GM12878 (cell line): ENCODE results near the gene ME3. TPM values are rescaled to one million over a fixed set of nuclear protein-coding genes. Genes with fewer than 3 reads are reported as not detected.
A peak's percentile ranks its signal among the peaks of the same experiment; 100 is the strongest.

Experiments used
- CHD4 ChIP-seq: fragments of 200-600 bp; sonication (generic); IDR thresholded peaks from 2 replicates; pipeline ENCODE4 v1.6.1; 2016; ENCODE audit warnings: mild to moderate bottlenecking
- FOS ChIP-seq: IDR thresholded peaks from 3 replicates; pipeline ENCODE4 v1.6.1; 2011; ENCODE audit warnings: borderline replicate concordance; ENCODE audit not compliant: insufficient read length; ENCODE audit errors: extremely low read depth
- MTA2 ChIP-seq: fragments of 450-650 bp; IDR thresholded peaks from 2 replicates; pipeline ENCODE4 v1.6.1; 2016; ENCODE audit warnings: low read depth, mild to moderate bottlenecking, moderate library complexity
- MYB ChIP-seq: fragments of 150-350 bp; IDR thresholded peaks from 2 replicates; pipeline ENCODE4 v1.6.1; 2014; ENCODE audit warnings: mild to moderate bottlenecking, low read depth, low read length, borderline replicate concordance
- RELB ChIP-seq: fragments of 450-650 bp; IDR thresholded peaks from 2 replicates; pipeline ENCODE4 v1.6.1; 2017; ENCODE audit warnings: low read depth, mild to moderate bottlenecking, moderate library complexity
- SMAD1 ChIP-seq: fragments of 450-650 bp; IDR thresholded peaks from 2 replicates; pipeline ENCODE4 v1.6.1; 2018; ENCODE audit warnings: mild to moderate bottlenecking, low read depth; ENCODE audit not compliant: partially characterized antibody
- SP1 ChIP-seq: IDR thresholded peaks from one replicate; pipeline ENCODE4 v1.6.1; 2011; ENCODE audit warnings: low read depth, low read length
- SPI1 ChIP-seq: IDR thresholded peaks from 2 replicates; pipeline ENCODE4 v1.6.1; 2011; ENCODE audit warnings: low read depth, mild to moderate bottlenecking, low read length, moderate library complexity, borderline replicate concordance; ENCODE audit not compliant: insufficient read depth
- SUPT20H ChIP-seq: IDR thresholded peaks from 2 replicates; pipeline ENCODE4 v1.6.1; 2011; ENCODE audit warnings: low read depth, mild to moderate bottlenecking, low read length, moderate library complexity, borderline replicate concordance; ENCODE audit not compliant: control insufficient read depth
- SUZ12 ChIP-seq: fragments of 200-600 bp; sonication (generic); IDR thresholded peaks from one replicate; pipeline ENCODE4 v1.6.1; 2018; ENCODE audit warnings: antibody characterized with exemption, mild to moderate bottlenecking; ENCODE audit not compliant: unreplicated experiment
- YBX1 ChIP-seq: fragments of 450-650 bp; IDR thresholded peaks from 2 replicates; pipeline ENCODE4 v1.6.1; 2016; ENCODE audit warnings: antibody characterized with exemption
- ZNF217 ChIP-seq: fragments of 450-650 bp; IDR thresholded peaks from 2 replicates; pipeline ENCODE4 v1.6.1; 2017; ENCODE audit warnings: antibody characterized with exemption, mild to moderate bottlenecking
- ZZZ3 ChIP-seq: IDR thresholded peaks from 2 replicates; pipeline ENCODE4 v1.6.1; 2011; ENCODE audit warnings: low read depth; ENCODE audit not compliant: control insufficient read depth, insufficient read length
- polyA plus RNA-seq, 11 experiments: library from polyadenylated mRNA; depleted of rRNA in 4 of 11; unstranded in 6 of 11; stranded (reverse) in 5 of 11; fragments of >200 nt; fragmentation: Nextera tagmentation in 4 of 11; fragmentation: Illumina TruSeq in 1 of 11; extraction: Ambion mirVana in 4 of 11; extraction: Trizol in 1 of 11; gene quantifications; 1 replicate in 1 of 11; 2 replicates in 10 of 11; pipeline versions ENCODE4 v1.2.1 to v1.2.3, GENCODE V29; 2011 to 2016; ENCODE audit warnings: inconsistent platforms in 2 of 11, missing spikeins in 2 of 11, low read depth in 1 of 11
- total RNA-seq, 4 experiments: library from RNA; depleted of rRNA in 3 of 4; stranded (reverse); fragments of >200 nt in 3 of 4; fragmentation: Illumina TruSeq in 1 of 4; extraction: Trizol in 1 of 4; gene quantifications; 2 replicates each; pipeline versions ENCODE4 v1.2.1 to v1.2.3, GENCODE V29; 2013 to 2021
- TF ChIP-seq, protein P1 (sequence below): fragments of 450-650 bp; formaldehyde crosslinking; IDR thresholded peaks from 2 replicates; pipeline ENCODE4 v1.5.0; 2022; ENCODE audit warnings: mild to moderate bottlenecking, missing genetic modification characterization
- TF ChIP-seq, protein P2 (sequence below): fragments of 450-650 bp; IDR thresholded peaks from 2 replicates; pipeline ENCODE4 v1.6.1; 2017; ENCODE audit warnings: mild to moderate bottlenecking, moderate library complexity
- TF ChIP-seq, protein P3 (sequence below): fragments of 150-350 bp; IDR thresholded peaks from 2 replicates; pipeline ENCODE4 v1.6.1; 2016; ENCODE audit warnings: low read depth, low read length

Gene ME3
- total and polyA plus RNA-seq, 10 of the 15 experiments (the other 5 are each of a cell fraction or from before 2014, with no cell fraction given) = 0.06 to 0.40 (median 0.19) TPM; not detected in 2

DNA sequence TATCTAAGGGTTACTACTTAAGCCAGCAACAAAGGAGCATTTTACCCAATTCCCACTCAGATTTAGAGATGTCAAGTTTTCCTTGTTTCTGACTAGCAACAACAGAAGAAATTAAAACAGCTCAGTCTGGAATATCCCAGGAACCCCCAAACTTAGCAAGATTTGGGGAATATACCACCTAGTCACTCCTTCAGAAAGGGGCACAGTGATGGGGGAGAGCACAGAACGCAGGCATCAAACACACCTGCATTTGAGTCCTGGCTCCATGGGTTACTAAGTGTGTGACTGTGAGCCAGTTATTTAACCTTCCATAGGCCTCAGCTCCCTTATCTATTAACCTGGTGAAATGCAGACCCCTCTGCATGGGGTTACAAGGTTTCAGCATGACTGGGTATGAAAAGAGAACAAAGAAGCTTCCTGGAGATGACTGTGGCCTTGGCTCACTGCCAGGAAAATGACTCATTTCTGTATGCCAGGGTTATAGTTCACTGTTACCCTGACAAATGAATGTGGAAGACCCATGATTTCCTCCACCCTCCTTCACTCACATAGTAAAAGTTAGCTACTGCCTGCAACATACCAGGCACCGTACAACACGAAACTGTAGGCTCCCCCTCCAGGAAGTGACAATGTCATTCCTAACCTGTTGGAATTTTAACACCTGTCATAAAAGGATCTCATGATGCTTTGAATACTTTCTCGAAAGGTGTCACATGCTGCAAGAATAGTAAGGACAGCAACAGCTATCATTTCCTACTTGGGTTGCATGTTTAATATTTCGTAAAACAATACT, 79.6 kb downstream of the ME3 start (continued):
- TF ChIP-seq, protein P1, sequence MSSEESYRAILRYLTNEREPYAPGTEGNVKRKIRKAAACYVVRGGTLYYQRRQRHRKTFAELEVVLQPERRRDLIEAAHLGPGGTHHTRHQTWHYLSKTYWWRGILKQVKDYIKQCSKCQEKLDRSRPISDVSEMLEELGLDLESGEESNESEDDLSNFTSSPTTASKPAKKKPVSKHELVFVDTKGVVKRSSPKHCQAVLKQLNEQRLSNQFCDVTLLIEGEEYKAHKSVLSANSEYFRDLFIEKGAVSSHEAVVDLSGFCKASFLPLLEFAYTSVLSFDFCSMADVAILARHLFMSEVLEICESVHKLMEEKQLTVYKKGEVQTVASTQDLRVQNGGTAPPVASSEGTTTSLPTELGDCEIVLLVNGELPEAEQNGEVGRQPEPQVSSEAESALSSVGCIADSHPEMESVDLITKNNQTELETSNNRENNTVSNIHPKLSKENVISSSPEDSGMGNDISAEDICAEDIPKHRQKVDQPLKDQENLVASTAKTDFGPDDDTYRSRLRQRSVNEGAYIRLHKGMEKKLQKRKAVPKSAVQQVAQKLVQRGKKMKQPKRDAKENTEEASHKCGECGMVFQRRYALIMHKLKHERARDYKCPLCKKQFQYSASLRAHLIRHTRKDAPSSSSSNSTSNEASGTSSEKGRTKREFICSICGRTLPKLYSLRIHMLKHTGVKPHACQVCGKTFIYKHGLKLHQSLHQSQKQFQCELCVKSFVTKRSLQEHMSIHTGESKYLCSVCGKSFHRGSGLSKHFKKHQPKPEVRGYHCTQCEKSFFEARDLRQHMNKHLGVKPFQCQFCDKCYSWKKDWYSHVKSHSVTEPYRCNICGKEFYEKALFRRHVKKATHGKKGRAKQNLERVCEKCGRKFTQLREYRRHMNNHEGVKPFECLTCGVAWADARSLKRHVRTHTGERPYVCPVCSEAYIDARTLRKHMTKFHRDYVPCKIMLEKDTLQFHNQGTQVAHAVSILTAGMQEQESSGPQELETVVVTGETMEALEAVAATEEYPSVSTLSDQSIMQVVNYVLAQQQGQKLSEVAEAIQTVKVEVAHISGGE (CRISPR knock-in tag) = no peak
- TF ChIP-seq RELB (peak; percentile 95), ZZZ3 (no peak), MYB (no peak), CHD4 (0 out of 2 replicates have a peak, but pooled peaks have one; percentile 46), FOS (no peak), SUZ12 (no peak), YBX1 (no peak), SUPT20H (no peak), ZNF217 (peak; percentile 74; the same call in 1 of the 2 replicates), SMAD1 (peak; percentile 100), SP1 (no peak), MTA2 (peak; percentile 94), SPI1 (no peak)
- TF ChIP-seq, protein P2, sequence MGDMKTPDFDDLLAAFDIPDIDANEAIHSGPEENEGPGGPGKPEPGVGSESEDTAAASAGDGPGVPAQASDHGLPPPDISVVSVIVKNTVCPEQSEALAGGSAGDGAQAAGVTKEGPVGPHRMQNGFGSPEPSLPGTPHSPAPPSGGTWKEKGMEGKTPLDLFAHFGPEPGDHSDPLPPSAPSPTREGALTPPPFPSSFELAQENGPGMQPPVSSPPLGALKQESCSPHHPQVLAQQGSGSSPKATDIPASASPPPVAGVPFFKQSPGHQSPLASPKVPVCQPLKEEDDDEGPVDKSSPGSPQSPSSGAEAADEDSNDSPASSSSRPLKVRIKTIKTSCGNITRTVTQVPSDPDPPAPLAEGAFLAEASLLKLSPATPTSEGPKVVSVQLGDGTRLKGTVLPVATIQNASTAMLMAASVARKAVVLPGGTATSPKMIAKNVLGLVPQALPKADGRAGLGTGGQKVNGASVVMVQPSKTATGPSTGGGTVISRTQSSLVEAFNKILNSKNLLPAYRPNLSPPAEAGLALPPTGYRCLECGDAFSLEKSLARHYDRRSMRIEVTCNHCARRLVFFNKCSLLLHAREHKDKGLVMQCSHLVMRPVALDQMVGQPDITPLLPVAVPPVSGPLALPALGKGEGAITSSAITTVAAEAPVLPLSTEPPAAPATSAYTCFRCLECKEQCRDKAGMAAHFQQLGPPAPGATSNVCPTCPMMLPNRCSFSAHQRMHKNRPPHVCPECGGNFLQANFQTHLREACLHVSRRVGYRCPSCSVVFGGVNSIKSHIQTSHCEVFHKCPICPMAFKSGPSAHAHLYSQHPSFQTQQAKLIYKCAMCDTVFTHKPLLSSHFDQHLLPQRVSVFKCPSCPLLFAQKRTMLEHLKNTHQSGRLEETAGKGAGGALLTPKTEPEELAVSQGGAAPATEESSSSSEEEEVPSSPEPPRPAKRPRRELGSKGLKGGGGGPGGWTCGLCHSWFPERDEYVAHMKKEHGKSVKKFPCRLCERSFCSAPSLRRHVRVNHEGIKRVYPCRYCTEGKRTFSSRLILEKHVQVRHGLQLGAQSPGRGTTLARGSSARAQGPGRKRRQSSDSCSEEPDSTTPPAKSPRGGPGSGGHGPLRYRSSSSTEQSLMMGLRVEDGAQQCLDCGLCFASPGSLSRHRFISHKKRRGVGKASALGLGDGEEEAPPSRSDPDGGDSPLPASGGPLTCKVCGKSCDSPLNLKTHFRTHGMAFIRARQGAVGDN = peak; percentile 61
- TF ChIP-seq, protein P3, sequence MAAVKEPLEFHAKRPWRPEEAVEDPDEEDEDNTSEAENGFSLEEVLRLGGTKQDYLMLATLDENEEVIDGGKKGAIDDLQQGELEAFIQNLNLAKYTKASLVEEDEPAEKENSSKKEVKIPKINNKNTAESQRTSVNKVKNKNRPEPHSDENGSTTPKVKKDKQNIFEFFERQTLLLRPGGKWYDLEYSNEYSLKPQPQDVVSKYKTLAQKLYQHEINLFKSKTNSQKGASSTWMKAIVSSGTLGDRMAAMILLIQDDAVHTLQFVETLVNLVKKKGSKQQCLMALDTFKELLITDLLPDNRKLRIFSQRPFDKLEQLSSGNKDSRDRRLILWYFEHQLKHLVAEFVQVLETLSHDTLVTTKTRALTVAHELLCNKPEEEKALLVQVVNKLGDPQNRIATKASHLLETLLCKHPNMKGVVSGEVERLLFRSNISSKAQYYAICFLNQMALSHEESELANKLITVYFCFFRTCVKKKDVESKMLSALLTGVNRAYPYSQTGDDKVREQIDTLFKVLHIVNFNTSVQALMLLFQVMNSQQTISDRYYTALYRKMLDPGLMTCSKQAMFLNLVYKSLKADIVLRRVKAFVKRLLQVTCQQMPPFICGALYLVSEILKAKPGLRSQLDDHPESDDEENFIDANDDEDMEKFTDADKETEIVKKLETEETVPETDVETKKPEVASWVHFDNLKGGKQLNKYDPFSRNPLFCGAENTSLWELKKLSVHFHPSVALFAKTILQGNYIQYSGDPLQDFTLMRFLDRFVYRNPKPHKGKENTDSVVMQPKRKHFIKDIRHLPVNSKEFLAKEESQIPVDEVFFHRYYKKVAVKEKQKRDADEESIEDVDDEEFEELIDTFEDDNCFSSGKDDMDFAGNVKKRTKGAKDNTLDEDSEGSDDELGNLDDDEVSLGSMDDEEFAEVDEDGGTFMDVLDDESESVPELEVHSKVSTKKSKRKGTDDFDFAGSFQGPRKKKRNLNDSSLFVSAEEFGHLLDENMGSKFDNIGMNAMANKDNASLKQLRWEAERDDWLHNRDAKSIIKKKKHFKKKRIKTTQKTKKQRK = no peak
